Measurements from ENCODE around the gene ZFHX2.

Gene ZFHX2

GRCh38 chr14:23525611-23526010 is 26.0 kb downstream of the ZFHX2 start:
- peaks cover 3% of the 10 kb centered on the region for H3K4me1 Mint-ChIP-seq (ENCODE audit: low read depth)
- H3K4me3 Mint-ChIP-seq = no peak overlapping the region
- H3K27me3 Mint-ChIP-seq = no peaks in the 10 kb centered on the region
- no peaks in the 10 kb centered on the region for H3K9me3 Mint-ChIP-seq (ENCODE audit: low read depth)
- no peak overlapping the region for H3K27ac Mint-ChIP-seq
- no peaks in the 10 kb centered on the region for H3K36me3 Mint-ChIP-seq

DNA sequence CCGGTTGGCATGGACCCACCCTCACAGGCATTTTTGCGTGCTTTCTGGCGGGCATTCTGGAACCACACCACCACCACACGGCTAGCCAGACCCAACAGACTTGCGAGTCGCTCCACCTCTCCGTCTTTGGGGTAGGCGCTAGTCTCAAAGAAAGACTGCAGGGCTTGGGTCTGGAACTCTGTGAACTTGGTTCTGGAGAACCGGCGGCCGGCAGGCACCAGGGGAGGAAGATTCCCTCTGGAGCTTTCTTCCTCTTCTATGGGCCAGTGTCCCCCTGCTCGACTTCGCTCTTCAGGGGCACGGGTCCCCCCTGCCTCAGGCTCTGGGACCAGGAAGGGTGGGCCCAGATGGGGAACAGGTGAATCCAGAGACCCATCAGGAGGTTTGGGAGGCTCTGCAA is 26.6 kb downstream of the ZFHX2 start:
- H3K27me3 Mint-ChIP-seq = no peaks in the 10 kb centered on the region
- H3K9me3 Mint-ChIP-seq (ENCODE audit: low read depth) = no peaks in the 10 kb centered on the region
- H3K27ac Mint-ChIP-seq = no peak overlapping the region
- H3K36me3 Mint-ChIP-seq = no peaks in the 10 kb centered on the region
- no peak overlapping the region for H3K4me3 Mint-ChIP-seq
- no peaks in the 10 kb centered on the region for H3K4me1 Mint-ChIP-seq (ENCODE audit: low read depth)

- H3K9me3 Mint-ChIP-seq (ENCODE audit: low read depth) = no peaks in the 10 kb centered on the region
- no peak overlapping the region for H3K4me3 Mint-ChIP-seq
- no peaks in the 10 kb centered on the region for H3K27me3 Mint-ChIP-seq
- H3K4me1 Mint-ChIP-seq (ENCODE audit: low read depth) = no peaks in the 10 kb centered on the region
- H3K27ac Mint-ChIP-seq = no peak overlapping the region
- no peaks in the 10 kb centered on the region for H3K36me3 Mint-ChIP-seq
These were observed 28.1 kb downstream of the ZFHX2 start for GRCh38 chr14:23523229-23524016.

DNA sequence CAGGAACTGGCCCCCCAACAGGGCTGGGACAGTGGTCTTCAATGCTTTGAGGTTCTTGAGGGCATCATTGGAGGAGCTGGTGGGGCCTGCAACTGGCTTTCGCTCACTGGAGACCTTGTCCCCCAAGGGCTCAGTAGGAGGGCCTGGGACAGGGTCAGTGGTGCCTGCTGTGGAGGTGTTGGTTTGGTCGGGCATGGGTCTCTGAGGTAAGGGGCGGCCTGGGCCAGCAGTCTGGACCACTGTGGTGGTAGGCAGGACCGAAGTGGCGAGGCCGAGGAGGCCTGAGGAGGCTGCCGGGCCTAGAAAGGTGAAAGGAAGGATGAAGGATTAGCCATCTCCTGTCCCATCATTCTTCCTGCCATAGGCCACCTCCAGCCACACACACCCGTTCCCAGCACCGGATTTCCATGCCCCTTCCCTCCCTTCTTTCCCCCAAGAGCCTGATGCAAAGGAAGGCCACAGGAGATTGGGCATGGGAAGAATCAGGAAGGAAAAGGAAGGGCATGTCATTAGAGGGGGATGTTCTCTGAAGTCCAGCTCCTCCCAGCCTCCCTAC is 28.8 kb downstream of the ZFHX2 start:
- Mint-ChIP-seq H3K27me3 (no peaks in the 10 kb centered on the region), H3K9me3 (ENCODE audit: low read depth) (no peaks in the 10 kb centered on the region), H3K36me3 (no peaks in the 10 kb centered on the region), H3K27ac (no peak overlapping the region), H3K4me1 (ENCODE audit: low read depth) (no peaks in the 10 kb centered on the region), H3K4me3 (no peak overlapping the region)

- no peaks in the 10 kb centered on the region for H3K9me3 Mint-ChIP-seq (ENCODE audit: low read depth)
- no peak overlapping the region for H3K27ac Mint-ChIP-seq
- H3K4me1 Mint-ChIP-seq (ENCODE audit: low read depth) = no peaks in the 10 kb centered on the region
- H3K27me3 Mint-ChIP-seq = no peaks in the 10 kb centered on the region
- H3K36me3 Mint-ChIP-seq = no peaks in the 10 kb centered on the region
- H3K4me3 Mint-ChIP-seq = no peak overlapping the region
These were observed 29.6 kb downstream of the ZFHX2 start for GRCh38 chr14:23521785-23522640.

DNA sequence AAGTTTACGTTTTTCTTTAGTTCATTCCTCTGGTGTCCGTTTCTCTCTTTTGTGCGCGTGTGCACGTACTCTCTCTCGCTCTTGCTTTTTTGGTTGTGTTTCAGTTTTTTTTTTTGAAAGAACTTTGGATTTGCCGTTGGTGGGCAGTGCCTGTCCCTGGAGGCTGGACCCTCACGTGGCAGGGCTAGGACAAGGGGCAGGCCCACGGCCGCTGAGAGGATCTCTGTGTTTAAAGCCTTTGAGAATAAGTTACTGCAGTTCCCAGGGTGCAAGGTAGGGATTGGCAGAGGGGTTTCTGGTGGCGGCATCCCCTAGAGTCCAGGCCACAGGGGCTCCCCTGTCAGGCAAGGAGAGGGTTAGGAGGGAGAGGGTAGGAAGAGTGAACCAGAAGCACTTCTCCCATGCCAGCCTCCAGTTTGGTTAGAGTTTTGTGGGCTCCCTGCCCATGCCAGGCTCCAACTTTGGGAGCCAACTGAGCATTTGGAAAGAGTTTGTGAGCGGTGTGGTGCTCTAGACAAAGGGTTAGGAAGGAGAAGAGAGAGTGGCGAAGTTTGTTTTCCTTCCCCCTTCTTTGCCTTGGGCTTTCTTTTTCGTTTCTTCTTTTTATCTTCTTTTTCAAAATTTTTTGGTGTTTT is 30.5 kb downstream of the ZFHX2 start:
- peaks cover 2% of the 10 kb centered on the region for H3K36me3 Mint-ChIP-seq
- H3K27ac Mint-ChIP-seq = no peak overlapping the region
- no peak overlapping the region for H3K4me3 Mint-ChIP-seq
- H3K9me3 Mint-ChIP-seq (ENCODE audit: low read depth) = no peaks in the 10 kb centered on the region
- H3K27me3 Mint-ChIP-seq = no peaks in the 10 kb centered on the region
- no peaks in the 10 kb centered on the region for H3K4me1 Mint-ChIP-seq (ENCODE audit: low read depth)

DNA sequence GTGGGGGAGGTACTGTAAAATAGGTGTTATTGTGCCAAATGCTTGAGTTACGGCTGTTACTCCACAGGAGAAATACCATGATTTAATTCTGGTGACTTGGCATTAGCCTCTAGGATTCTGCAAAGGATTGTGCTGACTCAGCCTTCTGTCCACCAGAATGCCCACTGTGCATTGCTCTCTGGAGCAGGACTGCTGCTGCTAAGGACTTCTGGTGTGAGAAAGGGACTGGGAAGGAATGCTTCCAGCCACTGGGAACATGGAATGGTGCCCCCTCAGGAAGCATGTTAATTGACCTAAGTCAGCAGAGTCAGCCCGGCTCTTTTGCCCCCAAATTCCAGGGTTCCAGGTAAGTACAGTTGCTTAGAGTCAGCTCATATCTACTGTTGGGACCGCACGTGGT is 32.9 kb downstream of the ZFHX2 start:
- no peak overlapping the region for H3K27ac Mint-ChIP-seq
- H3K36me3 Mint-ChIP-seq = peaks cover 4% of the 10 kb centered on the region
- H3K4me3 Mint-ChIP-seq = no peak overlapping the region
- H3K27me3 Mint-ChIP-seq = no peaks in the 10 kb centered on the region
- H3K9me3 Mint-ChIP-seq (ENCODE audit: low read depth) = no peaks in the 10 kb centered on the region
- H3K4me1 Mint-ChIP-seq (ENCODE audit: low read depth) = peaks cover under 1% of the 10 kb centered on the region

GRCh38 chr14:23517650-23518326 is 33.8 kb downstream of the ZFHX2 start:
- Mint-ChIP-seq H3K4me1 (ENCODE audit: low read depth) (peaks cover 5% of the 10 kb centered on the region), H3K4me3 (no peak overlapping the region), H3K27me3 (no peaks in the 10 kb centered on the region), H3K27ac (no peak overlapping the region), H3K36me3 (peaks cover 4% of the 10 kb centered on the region), H3K9me3 (ENCODE audit: low read depth) (no peaks in the 10 kb centered on the region)

DNA sequence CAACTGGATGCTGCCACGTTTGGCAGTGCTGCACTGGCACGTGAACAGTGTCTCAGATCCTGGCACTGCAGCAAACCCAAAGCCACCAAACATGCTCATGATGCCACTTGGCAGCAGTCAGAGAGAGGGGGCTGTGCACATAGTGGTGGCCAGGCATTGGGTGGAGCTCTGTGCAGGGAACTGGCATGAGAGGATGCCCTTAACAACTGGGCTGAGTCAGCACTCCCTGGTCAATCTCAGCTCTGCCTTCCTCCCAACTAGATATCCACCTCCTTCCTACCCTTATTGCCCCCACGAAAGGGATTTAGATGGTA is 37.0 kb downstream of the ZFHX2 start:
- Mint-ChIP-seq H3K27me3 (no peaks in the 10 kb centered on the region), H3K4me3 (no peak overlapping the region), H3K4me1 (ENCODE audit: low read depth) (peaks cover 14% of the 10 kb centered on the region), H3K36me3 (peaks cover 8% of the 10 kb centered on the region), H3K27ac (no peak overlapping the region), H3K9me3 (ENCODE audit: low read depth) (no peaks in the 10 kb centered on the region)

DNA sequence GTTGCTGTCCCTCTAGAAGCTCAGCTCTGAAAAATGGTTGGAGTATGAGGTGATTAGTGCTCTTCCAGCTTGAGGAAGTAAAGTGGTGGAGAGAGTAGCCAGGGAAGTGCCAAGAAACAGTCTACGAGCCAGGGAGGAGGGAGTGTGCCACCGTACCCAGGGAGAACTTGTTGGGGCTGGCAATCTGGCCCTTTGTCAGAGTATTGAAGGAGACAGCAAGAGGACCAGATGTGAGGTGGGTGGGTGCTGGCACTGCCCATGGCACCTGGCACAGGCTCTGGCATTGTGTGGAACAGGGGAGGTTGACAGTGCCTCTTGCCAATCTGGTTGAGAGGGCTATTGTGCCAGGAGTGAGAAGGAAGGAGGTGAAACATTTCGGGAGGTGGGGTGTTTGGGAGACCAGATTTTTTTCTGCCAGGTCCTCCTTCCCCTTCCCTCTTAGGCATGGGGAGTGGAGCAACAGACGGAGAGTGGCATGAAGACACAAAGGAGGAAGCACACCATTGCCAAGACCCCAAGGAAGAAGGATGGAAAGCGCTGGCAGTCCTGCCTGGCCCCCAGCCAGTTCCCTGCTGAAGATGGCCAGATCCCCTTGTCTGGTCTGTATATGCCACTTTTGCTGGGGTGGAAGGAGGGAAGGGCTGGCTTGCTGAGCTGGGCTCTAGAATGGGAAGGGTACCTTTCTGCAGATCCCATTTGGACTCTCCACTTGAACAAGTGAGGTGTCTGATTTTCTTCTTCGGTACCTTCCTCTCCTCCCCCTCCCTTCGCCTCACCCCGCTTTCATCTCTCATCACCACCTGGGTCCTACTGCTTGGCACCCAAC is 37.5 kb downstream of the ZFHX2 start:
- no peaks in the 10 kb centered on the region for H3K27me3 Mint-ChIP-seq
- peaks cover 14% of the 10 kb centered on the region for H3K4me1 Mint-ChIP-seq (ENCODE audit: low read depth)
- H3K36me3 Mint-ChIP-seq = peaks cover 8% of the 10 kb centered on the region
- H3K27ac Mint-ChIP-seq = no peak overlapping the region
- H3K9me3 Mint-ChIP-seq (ENCODE audit: low read depth) = no peaks in the 10 kb centered on the region
- H3K4me3 Mint-ChIP-seq = no peak overlapping the region

GRCh38 chr14:23513005-23513817 is 38.4 kb downstream of the ZFHX2 start:
- Mint-ChIP-seq H3K27me3 (no peaks in the 10 kb centered on the region), H3K4me3 (no peak overlapping the region), H3K27ac (no peak overlapping the region), H3K4me1 (ENCODE audit: low read depth) (peaks cover 14% of the 10 kb centered on the region), H3K36me3 (peaks cover 8% of the 10 kb centered on the region), H3K9me3 (ENCODE audit: low read depth) (no peaks in the 10 kb centered on the region)

GRCh38 chr14:23512156-23512555 is 39.4 kb downstream of the ZFHX2 start:
- Mint-ChIP-seq H3K27me3 (no peaks in the 10 kb centered on the region), H3K9me3 (ENCODE audit: low read depth) (no peaks in the 10 kb centered on the region), H3K4me1 (ENCODE audit: low read depth) (peaks cover 14% of the 10 kb centered on the region), H3K36me3 (peaks cover 10% of the 10 kb centered on the region), H3K27ac (no peak overlapping the region), H3K4me3 (peak overlapping the region; percentile 74)

- no peaks in the 10 kb centered on the region for H3K36me3 Mint-ChIP-seq
- no peak overlapping the region for H3K27ac Mint-ChIP-seq
- no peak overlapping the region for H3K4me3 Mint-ChIP-seq
- no peaks in the 10 kb centered on the region for H3K9me3 Mint-ChIP-seq (ENCODE audit: low read depth)
- no peaks in the 10 kb centered on the region for H3K27me3 Mint-ChIP-seq
- no peaks in the 10 kb centered on the region for H3K4me1 Mint-ChIP-seq (ENCODE audit: low read depth)
These were observed 57.3 kb downstream of the ZFHX2 start for GRCh38 chr14:23494223-23494622.

All from activated naive CD8-positive, alpha-beta T cell (primary cell).